ENCODE data around the gene KCNQ1OT1.

- no peak for TF ChIP-seq CTCF (IDR thresholded peaks at IDR 0.05)
- no peak for TF ChIP-seq POLR2A (IDR thresholded peaks at IDR 0.05)
Measured at GRCh38 chr11:2589538-2589934, 110.3 kb downstream of the KCNQ1OT1 start.

Measured in esophagus squamous epithelium (tissue), 4 donors.